A673 (cell line): ENCODE results near the gene FBXO21.

Experiments
- CTCF ChIP-seq: fragments of 300-800, 200-600 bp; sonication (generic); conservative IDR thresholded peaks from 2 replicates; pipeline ENCODE4 v1.5.1; 2017; ENCODE audit warnings: low read depth, mild to moderate bottlenecking, antibody characterized with exemption, low read length, moderate library complexity, mixed read lengths
- EZH2 ChIP-seq: fragments of 200-600 bp; sonication (generic); IDR thresholded peaks from 2 replicates; pipeline ENCODE4 v1.6.1; 2017; ENCODE audit warnings: borderline replicate concordance, low read depth, mild to moderate bottlenecking, mixed read lengths, antibody characterized with exemption, low read length; ENCODE audit not compliant: poor library complexity, severe bottlenecking

- TF ChIP-seq CTCF (no peak), EZH2 (no peak)
Observed at GRCh38 chr12:117208811-117209455, 18.7 kb upstream of the FBXO21 start.
